ENCODE data around the gene CCL3. TPM values are rescaled to one million over a fixed set of nuclear protein-coding genes. Genes with fewer than 3 reads are reported as not detected.

Gene CCL3
- total RNA-seq, 1 experiment from 2014 or later: 0.72 TPM

DNA sequence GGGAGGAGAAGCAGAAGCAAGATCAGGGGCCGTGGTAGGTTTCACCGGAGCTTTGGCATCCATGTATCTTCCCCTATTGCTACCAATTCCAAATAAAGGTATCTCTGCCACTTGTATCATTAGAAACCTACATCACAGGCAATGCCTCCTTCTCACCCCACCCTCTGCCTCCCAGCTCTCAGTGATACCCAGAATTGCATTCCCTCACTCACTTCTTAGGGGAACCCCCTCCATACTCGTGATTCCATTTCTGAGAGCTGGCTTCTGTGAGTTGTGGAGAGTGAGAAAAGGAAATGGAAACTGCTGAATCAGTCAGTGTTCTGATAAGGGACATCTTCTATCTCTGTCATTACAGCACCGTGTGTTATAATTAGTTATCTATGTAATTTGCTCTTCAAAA lies 2.3 kb upstream of the CCL3 start (continued):
- TF ChIP-seq STAT6 (CRISPR knock-in tag; conservative IDR thresholded peaks at IDR 0.05; ENCODE audit: low read depth): no peak
- TF ChIP-seq, protein P1, sequence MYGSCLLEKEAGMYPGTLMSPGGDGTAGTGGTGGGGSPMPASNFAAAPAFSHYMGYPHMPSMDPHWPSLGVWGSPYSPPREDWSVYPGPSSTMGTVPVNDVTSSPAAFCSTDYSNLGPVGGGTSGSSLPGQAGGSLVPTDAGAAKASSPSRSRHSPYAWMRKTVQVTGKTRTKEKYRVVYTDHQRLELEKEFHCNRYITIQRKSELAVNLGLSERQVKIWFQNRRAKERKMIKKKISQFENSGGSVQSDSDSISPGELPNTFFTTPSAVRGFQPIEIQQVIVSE (CRISPR knock-in tag; IDR thresholded peaks at IDR 0.05; ENCODE audit: borderline replicate concordance): no peak
- no peak for TF ChIP-seq ZNF263 (CRISPR knock-in tag; IDR thresholded peaks at IDR 0.05; ENCODE audit: low read depth)
- TF ChIP-seq, protein P2, sequence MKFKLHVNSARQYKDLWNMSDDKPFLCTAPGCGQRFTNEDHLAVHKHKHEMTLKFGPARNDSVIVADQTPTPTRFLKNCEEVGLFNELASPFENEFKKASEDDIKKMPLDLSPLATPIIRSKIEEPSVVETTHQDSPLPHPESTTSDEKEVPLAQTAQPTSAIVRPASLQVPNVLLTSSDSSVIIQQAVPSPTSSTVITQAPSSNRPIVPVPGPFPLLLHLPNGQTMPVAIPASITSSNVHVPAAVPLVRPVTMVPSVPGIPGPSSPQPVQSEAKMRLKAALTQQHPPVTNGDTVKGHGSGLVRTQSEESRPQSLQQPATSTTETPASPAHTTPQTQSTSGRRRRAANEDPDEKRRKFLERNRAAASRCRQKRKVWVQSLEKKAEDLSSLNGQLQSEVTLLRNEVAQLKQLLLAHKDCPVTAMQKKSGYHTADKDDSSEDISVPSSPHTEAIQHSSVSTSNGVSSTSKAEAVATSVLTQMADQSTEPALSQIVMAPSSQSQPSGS (CRISPR knock-in tag; IDR thresholded peaks at IDR 0.05; ENCODE audit: borderline replicate concordance, low read depth): no peak
- TF ChIP-seq TCF7 (CRISPR knock-in tag; IDR thresholded peaks at IDR 0.05; ENCODE audit: low read depth): no peak
- TF ChIP-seq ARID4B (CRISPR knock-in tag; IDR thresholded peaks at IDR 0.05; ENCODE audit: borderline replicate concordance): no peak
- TF ChIP-seq ZBTB43 (CRISPR knock-in tag; IDR thresholded peaks at IDR 0.05): no peak
- TF ChIP-seq ZNF138 (CRISPR knock-in tag; conservative IDR thresholded peaks at IDR 0.05): no peak
- no peak for TF ChIP-seq ZNF219 (CRISPR knock-in tag; IDR thresholded peaks at IDR 0.05; ENCODE audit: borderline replicate concordance)
- TF ChIP-seq NFYB (CRISPR knock-in tag; conservative IDR thresholded peaks at IDR 0.05; ENCODE audit: low read depth): no peak

GRCh38 chr17:36089339-36089865 lies 541 bp downstream of the CCL3 start:
- Mint-ChIP-seq H3K4me3 (no peak overlapping the region), H3K9me3 (no peaks in the 10 kb centered on the region), H3K27me3 (ENCODE audit: low read depth) (no peaks in the 10 kb centered on the region; the same call in 1 of the 2 replicates), H3K27ac (no peak overlapping the region), H3K36me3 (no peaks in the 10 kb centered on the region), H3K4me1 (peaks cover 20% of the 10 kb centered on the region)
- no peak for ATAC-seq
- CTCF ChIA-PET: interaction anchor here (1.1 to 3.2 kb wide), 3 partner anchors 17 to 80 kb away, joined by 3 to 11 read pairs (median 9); no protein-coding TSS in a partner anchor
- no peak for DNase-seq (ENCODE audit: low spot score)
- TF ChIP-seq ZNF416 (CRISPR knock-in tag; IDR thresholded peaks at IDR 0.05): no peak
- no peak for TF ChIP-seq NFYB (CRISPR knock-in tag; conservative IDR thresholded peaks at IDR 0.05; ENCODE audit: low read depth)
- no peak for TF ChIP-seq ZNF263 (CRISPR knock-in tag; IDR thresholded peaks at IDR 0.05; ENCODE audit: low read depth)
- no peak for TF ChIP-seq CREB1 (CRISPR knock-in tag; IDR thresholded peaks at IDR 0.05)
- TF ChIP-seq KAT7 (CRISPR knock-in tag; IDR thresholded peaks at IDR 0.05; ENCODE audit: borderline replicate concordance): no peak
- no peak for TF ChIP-seq MYBL2 (CRISPR knock-in tag; IDR thresholded peaks at IDR 0.05)
- no peak for TF ChIP-seq CTCF (IDR thresholded peaks at IDR 0.05)
- TF ChIP-seq HMGXB4 (CRISPR knock-in tag; IDR thresholded peaks at IDR 0.05): no peak
- no peak for TF ChIP-seq ZSCAN18 (CRISPR knock-in tag; IDR thresholded peaks at IDR 0.05)
- POLR2A ChIA-PET: interaction anchor here (1.1 kb wide), 1 partner anchor 34 kb away, joined by 3 read pairs; no protein-coding TSS in a partner anchor
